Measurements from ENCODE around the gene SRPK3. TPM values are rescaled to one million over a fixed set of nuclear protein-coding genes. Genes with fewer than 3 reads are reported as not detected.

SRPK3 gene, protein sequence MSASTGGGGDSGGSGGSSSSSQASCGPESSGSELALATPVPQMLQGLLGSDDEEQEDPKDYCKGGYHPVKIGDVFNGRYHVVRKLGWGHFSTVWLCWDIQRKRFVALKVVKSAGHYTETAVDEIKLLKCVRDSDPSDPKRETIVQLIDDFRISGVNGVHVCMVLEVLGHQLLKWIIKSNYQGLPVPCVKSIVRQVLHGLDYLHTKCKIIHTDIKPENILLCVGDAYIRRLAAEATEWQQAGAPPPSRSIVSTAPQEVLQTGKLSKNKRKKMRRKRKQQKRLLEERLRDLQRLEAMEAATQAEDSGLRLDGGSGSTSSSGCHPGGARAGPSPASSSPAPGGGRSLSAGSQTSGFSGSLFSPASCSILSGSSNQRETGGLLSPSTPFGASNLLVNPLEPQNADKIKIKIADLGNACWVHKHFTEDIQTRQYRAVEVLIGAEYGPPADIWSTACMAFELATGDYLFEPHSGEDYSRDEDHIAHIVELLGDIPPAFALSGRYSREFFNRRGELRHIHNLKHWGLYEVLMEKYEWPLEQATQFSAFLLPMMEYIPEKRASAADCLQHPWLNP
- polyA plus RNA-seq (not detected in 2 replicates), polyA minus RNA-seq (not detected in 2 replicates)

DNA sequence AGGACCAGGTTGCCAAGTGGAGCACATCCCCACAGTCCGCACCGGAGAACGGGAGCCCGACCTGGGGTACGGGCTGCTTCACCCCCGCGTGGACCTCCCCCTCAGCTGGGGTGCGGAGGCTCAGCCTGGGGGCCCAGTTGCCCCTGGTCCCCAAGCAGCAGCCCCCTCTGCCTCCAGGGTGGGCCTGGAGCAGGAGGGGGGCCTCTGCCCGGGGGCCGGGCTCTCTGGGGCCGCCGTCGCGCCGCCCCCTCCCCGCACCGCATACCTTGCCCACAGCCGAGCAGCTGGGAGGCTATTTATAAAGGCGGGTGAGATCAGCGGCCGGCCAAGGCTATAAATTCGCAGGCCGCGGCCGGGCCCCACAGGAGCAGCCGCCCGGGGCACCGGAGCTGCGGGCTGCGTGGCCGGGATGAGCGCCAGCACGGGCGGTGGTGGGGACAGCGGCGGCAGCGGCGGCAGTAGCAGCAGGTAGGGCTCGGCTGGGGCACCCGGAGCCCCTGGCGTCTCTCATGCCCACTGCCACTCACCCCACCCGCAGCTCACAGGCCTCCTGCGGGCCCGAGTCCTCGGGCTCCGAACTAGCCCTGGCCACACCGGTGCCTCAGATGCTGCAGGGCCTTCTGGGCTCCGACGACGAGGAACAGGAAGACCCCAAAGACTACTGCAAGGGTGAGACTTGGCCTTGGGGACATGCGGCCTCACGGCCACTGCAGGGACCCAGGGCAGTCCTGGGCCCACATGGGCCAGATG, at the start of gene SRPK3:
Gene SRPK3, plus strand, starts transcription at position 364 of the 750 bp plus-strand sequence. Its CDS starts 46 bp downstream, at position 410.
- TF ChIP-seq MXI1 (conservative IDR thresholded peaks at IDR 0.05; ENCODE audit: poor library complexity, severe bottlenecking), result no peak
- no peak for TF ChIP-seq EP300 (conservative IDR thresholded peaks at IDR 0.05; ENCODE audit: poor library complexity, severe bottlenecking)
- no peak for TF ChIP-seq RAD21 (conservative IDR thresholded peaks at IDR 0.05)
- TF ChIP-seq POLR2AphosphoS5 (IDR thresholded peaks at IDR 0.05), result no peak
- TF ChIP-seq, protein P1, sequence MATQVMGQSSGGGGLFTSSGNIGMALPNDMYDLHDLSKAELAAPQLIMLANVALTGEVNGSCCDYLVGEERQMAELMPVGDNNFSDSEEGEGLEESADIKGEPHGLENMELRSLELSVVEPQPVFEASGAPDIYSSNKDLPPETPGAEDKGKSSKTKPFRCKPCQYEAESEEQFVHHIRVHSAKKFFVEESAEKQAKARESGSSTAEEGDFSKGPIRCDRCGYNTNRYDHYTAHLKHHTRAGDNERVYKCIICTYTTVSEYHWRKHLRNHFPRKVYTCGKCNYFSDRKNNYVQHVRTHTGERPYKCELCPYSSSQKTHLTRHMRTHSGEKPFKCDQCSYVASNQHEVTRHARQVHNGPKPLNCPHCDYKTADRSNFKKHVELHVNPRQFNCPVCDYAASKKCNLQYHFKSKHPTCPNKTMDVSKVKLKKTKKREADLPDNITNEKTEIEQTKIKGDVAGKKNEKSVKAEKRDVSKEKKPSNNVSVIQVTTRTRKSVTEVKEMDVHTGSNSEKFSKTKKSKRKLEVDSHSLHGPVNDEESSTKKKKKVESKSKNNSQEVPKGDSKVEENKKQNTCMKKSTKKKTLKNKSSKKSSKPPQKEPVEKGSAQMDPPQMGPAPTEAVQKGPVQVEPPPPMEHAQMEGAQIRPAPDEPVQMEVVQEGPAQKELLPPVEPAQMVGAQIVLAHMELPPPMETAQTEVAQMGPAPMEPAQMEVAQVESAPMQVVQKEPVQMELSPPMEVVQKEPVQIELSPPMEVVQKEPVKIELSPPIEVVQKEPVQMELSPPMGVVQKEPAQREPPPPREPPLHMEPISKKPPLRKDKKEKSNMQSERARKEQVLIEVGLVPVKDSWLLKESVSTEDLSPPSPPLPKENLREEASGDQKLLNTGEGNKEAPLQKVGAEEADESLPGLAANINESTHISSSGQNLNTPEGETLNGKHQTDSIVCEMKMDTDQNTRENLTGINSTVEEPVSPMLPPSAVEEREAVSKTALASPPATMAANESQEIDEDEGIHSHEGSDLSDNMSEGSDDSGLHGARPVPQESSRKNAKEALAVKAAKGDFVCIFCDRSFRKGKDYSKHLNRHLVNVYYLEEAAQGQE (IDR thresholded peaks at IDR 0.05; ENCODE audit: borderline replicate concordance), result no peak
- TF ChIP-seq, protein P2, sequence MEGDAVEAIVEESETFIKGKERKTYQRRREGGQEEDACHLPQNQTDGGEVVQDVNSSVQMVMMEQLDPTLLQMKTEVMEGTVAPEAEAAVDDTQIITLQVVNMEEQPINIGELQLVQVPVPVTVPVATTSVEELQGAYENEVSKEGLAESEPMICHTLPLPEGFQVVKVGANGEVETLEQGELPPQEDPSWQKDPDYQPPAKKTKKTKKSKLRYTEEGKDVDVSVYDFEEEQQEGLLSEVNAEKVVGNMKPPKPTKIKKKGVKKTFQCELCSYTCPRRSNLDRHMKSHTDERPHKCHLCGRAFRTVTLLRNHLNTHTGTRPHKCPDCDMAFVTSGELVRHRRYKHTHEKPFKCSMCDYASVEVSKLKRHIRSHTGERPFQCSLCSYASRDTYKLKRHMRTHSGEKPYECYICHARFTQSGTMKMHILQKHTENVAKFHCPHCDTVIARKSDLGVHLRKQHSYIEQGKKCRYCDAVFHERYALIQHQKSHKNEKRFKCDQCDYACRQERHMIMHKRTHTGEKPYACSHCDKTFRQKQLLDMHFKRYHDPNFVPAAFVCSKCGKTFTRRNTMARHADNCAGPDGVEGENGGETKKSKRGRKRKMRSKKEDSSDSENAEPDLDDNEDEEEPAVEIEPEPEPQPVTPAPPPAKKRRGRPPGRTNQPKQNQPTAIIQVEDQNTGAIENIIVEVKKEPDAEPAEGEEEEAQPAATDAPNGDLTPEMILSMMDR (IDR thresholded peaks at IDR 0.05; ENCODE audit: poor library complexity, severe bottlenecking), result no peak
- no peak for TF ChIP-seq EZH2 (IDR thresholded peaks at IDR 0.05; ENCODE audit: borderline replicate concordance, insufficient read depth, low read length, poor library complexity, severe bottlenecking)
- TF ChIP-seq SMC3 (conservative IDR thresholded peaks at IDR 0.05; ENCODE audit: poor library complexity), result no peak
- TF ChIP-seq TAF1 (IDR thresholded peaks at IDR 0.05; ENCODE audit: low read depth), result no peak
- Histone ChIP-seq H3K4me3 (ENCODE audit: low read length) (no peak within 1 kb of the TSS), H3K9me2 (ENCODE audit: insufficient read depth, low read length) (no peaks in the 10 kb centered on the region), H3K4me2 (ENCODE audit: low read length) (no peak within 1 kb of the TSS), H3K9ac (ENCODE audit: low read length) (no peak within 1 kb of the TSS), H3K27me3 (ENCODE audit: insufficient read depth, low read depth, low read length) (no peaks in the 10 kb centered on the region), H3K79me2 (replicated peaks; ENCODE audit: insufficient read depth, low read length) (no peaks in the 10 kb centered on the region), H3K27ac (ENCODE audit: low read length) (no peak within 1 kb of the TSS), H3K36me3 (ENCODE audit: insufficient read depth, low read length) (no peaks in the 10 kb centered on the region), H2AFZ (ENCODE audit: low read depth, low read length) (no peak within 1 kb of the TSS), H4K20me1 (ENCODE audit: insufficient read depth) (no peaks in the 10 kb centered on the region), H3K9me3 (ENCODE audit: low read length) (no peaks in the 10 kb centered on the region), H3F3A (ENCODE audit: insufficient read depth, low read length, poor library complexity, severe bottlenecking) (no peaks in the 10 kb centered on the region)
